ENCODE measurements around the gene COL4A1. TPM values are rescaled to one million over a fixed set of nuclear protein-coding genes. Genes with fewer than 3 reads are reported as not detected.

The COL4A1 gene
- total RNA-seq, 1 donor from 2014 or later = not detected

DNA sequence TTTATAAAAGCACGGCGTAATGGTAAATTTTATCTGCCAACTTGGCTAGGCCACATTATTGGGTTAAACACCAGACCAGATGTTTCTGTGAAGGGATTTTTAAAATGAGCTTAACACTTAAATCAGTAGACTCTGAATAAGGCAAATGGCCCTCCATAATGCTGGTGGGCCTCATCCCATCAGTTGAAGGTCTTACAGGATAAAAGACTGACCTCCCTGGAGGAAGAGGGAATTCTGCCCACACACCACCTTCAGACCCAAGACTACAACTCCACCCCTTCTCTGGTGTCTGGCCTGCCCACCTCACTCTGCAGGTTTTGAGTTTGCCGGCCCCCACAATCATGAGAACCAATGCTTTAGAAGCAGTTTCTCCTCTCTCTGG, 96.4 kb downstream of the COL4A1 start:
- Mint-ChIP-seq H3K4me3 (no peak overlapping the region), H3K27ac (no peak overlapping the region), H3K9me3 (no peaks in the 10 kb centered on the region), H3K36me3 (ENCODE audit: low read depth) (no peaks in the 10 kb centered on the region), H3K4me1 (ENCODE audit: low read depth) (no peaks in the 10 kb centered on the region), H3K27me3 (ENCODE audit: insufficient read depth) (peaks cover 3% of the 10 kb centered on the region)
- intact Hi-C loops (cut with micrococcal nuclease) = no loop called here
- DNase-seq (ENCODE audit: low spot score) = no peak

DNA sequence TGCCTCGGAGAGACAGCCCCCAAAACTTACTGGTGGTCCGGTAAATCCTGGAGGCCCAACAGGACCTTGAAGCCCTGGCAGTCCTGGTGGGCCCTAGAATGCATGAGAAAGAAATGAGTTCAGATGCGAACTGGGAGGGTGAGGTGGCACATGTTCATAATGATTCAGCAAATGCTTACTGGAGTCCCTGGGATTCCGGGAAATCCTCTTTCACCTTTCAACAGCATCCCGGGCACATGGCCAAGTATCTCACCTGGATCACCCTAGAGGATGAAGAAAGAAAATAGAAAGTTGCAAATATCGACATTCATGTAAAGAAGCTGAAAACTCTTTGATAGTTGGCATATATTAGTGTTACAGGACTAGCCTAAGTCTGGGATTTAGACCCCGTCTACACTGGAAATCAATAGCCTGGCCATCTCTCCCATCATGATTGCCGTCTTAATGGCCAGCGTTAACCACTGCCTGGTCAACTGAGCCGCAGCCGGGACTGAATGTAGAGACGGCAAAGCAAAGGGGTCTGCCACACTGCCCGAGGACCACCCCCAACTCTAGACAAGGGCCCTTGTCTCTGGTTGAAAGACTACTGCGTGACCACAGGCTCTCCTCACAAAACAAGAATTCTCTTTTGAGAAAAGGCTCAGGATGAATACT, 96.9 kb downstream of the COL4A1 start:
- Mint-ChIP-seq H3K27ac (no peak overlapping the region), H3K27me3 (ENCODE audit: insufficient read depth) (peaks cover 3% of the 10 kb centered on the region), H3K9me3 (no peaks in the 10 kb centered on the region), H3K36me3 (ENCODE audit: low read depth) (no peaks in the 10 kb centered on the region), H3K4me3 (no peak overlapping the region), H3K4me1 (ENCODE audit: low read depth) (no peaks in the 10 kb centered on the region)
- intact Hi-C loops (cut with micrococcal nuclease) = no loop called here
- no peak for DNase-seq (ENCODE audit: low spot score)

DNA sequence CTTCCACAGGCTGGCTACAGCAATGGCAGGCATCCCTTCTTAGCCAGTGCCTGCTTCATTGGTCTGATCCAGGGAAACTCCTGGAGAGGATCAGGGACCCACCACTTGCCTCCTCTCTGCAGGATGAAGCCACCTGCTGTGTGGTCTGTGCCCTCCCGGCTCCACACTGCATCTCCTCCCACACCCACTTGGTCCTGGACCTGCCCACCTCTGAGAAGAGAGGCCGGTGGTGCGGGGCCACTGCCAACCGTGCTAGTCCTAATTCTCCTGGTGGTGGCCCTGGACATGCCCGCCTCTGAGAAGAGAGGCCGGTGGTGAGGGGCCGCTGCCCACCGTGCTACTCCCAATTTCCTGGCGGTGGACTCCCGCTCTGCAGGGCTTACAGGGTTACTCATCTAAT, 98.8 kb downstream of the COL4A1 start:
- H3K27ac Mint-ChIP-seq = no peak overlapping the region
- DNase-seq (ENCODE audit: low spot score) = no peak
- H3K4me1 Mint-ChIP-seq (ENCODE audit: low read depth) = no peaks in the 10 kb centered on the region

DNA sequence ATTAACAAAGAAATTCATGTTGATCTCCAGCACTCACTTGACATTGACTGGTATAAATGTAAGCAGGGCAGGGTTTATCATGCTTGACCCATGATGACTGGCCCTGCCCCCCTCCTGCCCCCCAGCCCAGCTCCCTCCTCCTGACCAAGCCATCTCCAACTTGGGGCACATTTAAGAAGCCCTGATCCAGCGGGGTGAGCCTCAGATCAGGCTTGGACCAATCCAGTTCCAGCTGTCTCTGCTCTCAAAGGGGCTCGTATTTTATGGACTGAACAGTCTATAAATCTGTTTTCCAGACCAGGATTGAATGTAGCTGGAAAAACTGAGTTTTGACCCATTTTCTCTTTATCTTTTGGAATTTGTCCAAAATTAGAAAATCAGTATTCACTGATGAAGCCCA, 100.0 kb downstream of the COL4A1 start:
- Mint-ChIP-seq H3K27me3 (ENCODE audit: insufficient read depth) (peaks cover 3% of the 10 kb centered on the region), H3K4me3 (no peak overlapping the region), H3K36me3 (ENCODE audit: low read depth) (no peaks in the 10 kb centered on the region), H3K4me1 (ENCODE audit: low read depth) (no peaks in the 10 kb centered on the region), H3K27ac (no peak overlapping the region), H3K9me3 (no peaks in the 10 kb centered on the region)
- intact Hi-C loops (cut with micrococcal nuclease) = no loop called here
- DNase-seq (ENCODE audit: low spot score) = no peak

More for the DNA sequence above, 98.8 kb downstream of the COL4A1 start:
- Mint-ChIP-seq H3K9me3 (no peaks in the 10 kb centered on the region), H3K27me3 (ENCODE audit: insufficient read depth) (peaks cover 3% of the 10 kb centered on the region), H3K4me3 (no peak overlapping the region), H3K36me3 (ENCODE audit: low read depth) (no peaks in the 10 kb centered on the region)
- intact Hi-C loops (cut with micrococcal nuclease) = no loop called here

DNA sequence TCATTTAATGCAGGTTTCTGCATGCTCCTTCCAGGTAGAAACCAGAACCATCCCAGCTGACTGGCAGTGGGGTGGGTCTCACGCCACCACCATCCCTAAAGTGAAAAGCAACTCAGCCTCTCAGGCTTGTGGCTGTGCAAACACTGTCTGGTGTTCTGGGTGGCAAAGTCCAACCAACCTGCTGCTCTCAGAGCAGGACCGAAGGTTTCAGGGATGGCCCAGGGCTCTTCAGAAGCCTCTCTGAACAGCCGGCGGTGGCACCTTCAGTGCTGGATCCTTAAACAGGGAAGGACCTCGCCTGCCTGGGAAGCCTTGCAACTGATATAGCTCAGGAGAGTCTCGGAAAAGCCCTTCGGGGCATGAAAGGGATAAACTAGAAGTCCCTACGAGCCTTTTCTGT, 100.8 kb downstream of the COL4A1 start:
- no peak overlapping the region for H3K27ac Mint-ChIP-seq
- no peaks in the 10 kb centered on the region for H3K36me3 Mint-ChIP-seq (ENCODE audit: low read depth)
- intact Hi-C loops (cut with micrococcal nuclease) = no loop called here
- no peak overlapping the region for H3K4me3 Mint-ChIP-seq
- no peak for DNase-seq (ENCODE audit: low spot score)
- H3K27me3 Mint-ChIP-seq (ENCODE audit: insufficient read depth) = no peaks in the 10 kb centered on the region
- no peaks in the 10 kb centered on the region for H3K9me3 Mint-ChIP-seq
- H3K4me1 Mint-ChIP-seq (ENCODE audit: low read depth) = no peaks in the 10 kb centered on the region

DNA sequence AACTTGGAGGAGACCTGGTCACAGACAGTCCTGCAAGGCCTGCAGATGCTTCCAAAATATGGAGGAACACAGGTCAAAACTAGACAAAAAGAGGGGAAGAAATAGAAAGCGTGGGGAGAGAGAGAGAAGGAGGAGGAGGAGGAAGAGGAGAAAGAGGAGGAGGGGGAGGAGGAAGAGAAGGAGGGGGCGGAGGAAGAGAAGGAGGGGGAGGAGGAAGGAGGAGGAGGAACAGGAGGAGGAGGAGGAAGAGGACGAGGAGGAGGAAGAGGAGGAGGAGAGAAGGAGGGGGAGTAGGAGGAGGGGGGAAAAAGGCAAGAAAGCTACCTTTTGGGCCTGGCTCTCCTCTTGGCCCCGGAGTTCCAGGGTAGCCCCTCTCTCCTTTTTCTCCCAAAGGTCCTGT, 105.8 kb downstream of the COL4A1 start:
- H3K4me1 Mint-ChIP-seq (ENCODE audit: low read depth) = no peaks in the 10 kb centered on the region

DNA sequence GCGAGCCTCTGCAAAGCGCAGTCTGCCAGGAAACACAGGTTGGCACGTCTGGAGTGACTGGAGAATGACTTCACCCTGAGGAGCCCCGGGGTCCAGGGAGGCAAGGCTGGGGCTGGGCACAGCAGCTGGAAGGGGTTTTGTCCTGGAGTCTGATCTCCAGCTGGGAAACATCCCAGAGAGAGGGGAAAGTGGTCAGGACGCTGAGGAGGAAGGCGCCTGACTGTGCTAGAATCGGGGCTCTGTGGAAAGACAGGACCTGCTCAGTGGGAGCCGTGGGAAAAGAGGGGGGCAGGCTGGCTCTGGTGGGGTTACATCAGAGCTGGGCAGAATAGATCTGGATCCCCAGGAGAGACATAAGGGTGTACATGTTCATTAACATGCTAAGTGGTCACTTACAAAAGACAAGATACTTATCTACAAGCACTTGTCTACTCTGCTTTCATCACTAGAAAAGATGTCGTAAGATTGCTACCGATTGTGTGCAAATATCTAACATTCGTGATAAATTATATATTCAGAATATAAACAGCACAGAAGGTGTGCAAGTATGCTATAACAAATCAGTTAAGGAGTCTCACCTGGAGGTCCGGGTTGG, 106.6 kb downstream of the COL4A1 start:
- Mint-ChIP-seq H3K9me3 (no peaks in the 10 kb centered on the region), H3K27ac (no peak overlapping the region), H3K4me1 (ENCODE audit: low read depth) (no peaks in the 10 kb centered on the region), H3K27me3 (ENCODE audit: insufficient read depth) (no peaks in the 10 kb centered on the region), H3K4me3 (no peak overlapping the region), H3K36me3 (ENCODE audit: low read depth) (no peaks in the 10 kb centered on the region)
- no peak for DNase-seq (ENCODE audit: low spot score)
- intact Hi-C loops (cut with micrococcal nuclease) = no loop called here

More for the DNA sequence above, 105.8 kb downstream of the COL4A1 start:
- H3K9me3 Mint-ChIP-seq = no peaks in the 10 kb centered on the region
- no peak overlapping the region for H3K4me3 Mint-ChIP-seq
- no peak for DNase-seq (ENCODE audit: low spot score)
- no peak overlapping the region for H3K27ac Mint-ChIP-seq
- no peaks in the 10 kb centered on the region for H3K36me3 Mint-ChIP-seq (ENCODE audit: low read depth)
- no peaks in the 10 kb centered on the region for H3K27me3 Mint-ChIP-seq (ENCODE audit: insufficient read depth)
- intact Hi-C loops (cut with micrococcal nuclease) = no loop called here

DNA sequence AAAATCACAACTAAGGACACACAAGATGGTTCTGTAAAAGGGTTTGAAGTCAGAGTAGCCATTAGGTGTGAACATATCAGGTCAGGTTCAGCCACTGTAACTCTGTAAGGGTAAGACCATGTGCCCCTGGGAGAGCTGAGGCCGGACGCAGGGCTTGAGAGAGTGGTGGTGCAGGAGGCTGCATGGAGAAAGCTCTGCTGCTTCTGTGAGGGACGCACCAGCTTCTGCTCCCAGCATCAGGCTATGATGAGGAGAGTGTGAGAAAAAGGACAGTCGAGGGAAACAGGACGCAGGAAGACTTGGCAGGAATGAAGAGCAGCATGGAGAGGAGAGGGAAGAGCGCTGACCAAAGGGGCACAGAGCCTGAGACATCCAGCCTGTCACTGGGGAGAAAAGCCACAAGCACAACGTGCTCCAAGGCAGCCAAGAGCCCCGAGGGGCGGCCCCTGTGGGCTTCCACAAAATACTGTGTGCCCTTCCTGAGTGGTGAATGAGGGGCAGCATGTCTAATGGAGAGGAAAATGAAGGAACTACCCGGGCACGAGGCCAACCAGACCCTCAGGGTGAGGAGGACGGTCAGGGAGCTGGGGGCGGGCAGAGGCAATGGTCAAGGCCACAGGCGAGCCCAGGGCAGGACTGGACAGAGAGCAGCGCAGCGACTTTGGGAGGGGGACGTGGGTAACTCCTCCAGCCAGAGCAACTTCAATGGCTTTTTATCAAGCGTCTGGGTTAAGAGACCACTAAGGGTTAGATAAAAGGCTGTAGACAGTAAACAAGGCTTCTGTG, 107.7 kb downstream of the COL4A1 start:
- intact Hi-C loops (cut with micrococcal nuclease) = no loop called here
- H3K4me3 Mint-ChIP-seq = no peak overlapping the region
- no peaks in the 10 kb centered on the region for H3K9me3 Mint-ChIP-seq
- H3K36me3 Mint-ChIP-seq (ENCODE audit: low read depth) = no peaks in the 10 kb centered on the region
- no peak overlapping the region for H3K27ac Mint-ChIP-seq
- H3K27me3 Mint-ChIP-seq (ENCODE audit: insufficient read depth) = no peaks in the 10 kb centered on the region
- H3K4me1 Mint-ChIP-seq (ENCODE audit: low read depth) = no peaks in the 10 kb centered on the region
- DNase-seq (ENCODE audit: low spot score) = no peak

DNA sequence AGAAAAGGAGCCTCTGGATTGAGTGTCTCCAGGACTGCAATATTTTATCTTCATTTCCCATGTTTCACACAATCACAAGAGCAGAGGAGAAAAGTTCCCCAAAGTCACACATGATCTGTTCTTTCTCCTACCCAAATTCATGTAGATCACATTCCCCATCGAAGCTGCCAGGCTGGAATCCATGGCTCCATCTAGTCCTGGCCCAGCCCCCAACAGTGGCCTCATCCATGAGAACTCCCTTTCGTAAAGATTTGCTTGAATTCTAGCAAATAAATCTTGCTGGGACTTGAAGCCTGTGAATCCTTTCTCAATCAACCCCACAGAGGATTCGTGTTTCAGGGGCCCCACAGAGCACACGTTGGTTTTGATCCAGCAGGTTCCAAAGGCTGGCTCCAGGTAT, 109.5 kb downstream of the COL4A1 start:
- H3K36me3 Mint-ChIP-seq (ENCODE audit: low read depth) = no peaks in the 10 kb centered on the region
- H3K27me3 Mint-ChIP-seq (ENCODE audit: insufficient read depth) = no peaks in the 10 kb centered on the region
- H3K4me1 Mint-ChIP-seq (ENCODE audit: low read depth) = no peaks in the 10 kb centered on the region
- intact Hi-C loops (cut with micrococcal nuclease) = no loop called here
- no peak overlapping the region for H3K4me3 Mint-ChIP-seq
- DNase-seq (ENCODE audit: low spot score) = no peak
- no peaks in the 10 kb centered on the region for H3K9me3 Mint-ChIP-seq
- no peak overlapping the region for H3K27ac Mint-ChIP-seq

DNA sequence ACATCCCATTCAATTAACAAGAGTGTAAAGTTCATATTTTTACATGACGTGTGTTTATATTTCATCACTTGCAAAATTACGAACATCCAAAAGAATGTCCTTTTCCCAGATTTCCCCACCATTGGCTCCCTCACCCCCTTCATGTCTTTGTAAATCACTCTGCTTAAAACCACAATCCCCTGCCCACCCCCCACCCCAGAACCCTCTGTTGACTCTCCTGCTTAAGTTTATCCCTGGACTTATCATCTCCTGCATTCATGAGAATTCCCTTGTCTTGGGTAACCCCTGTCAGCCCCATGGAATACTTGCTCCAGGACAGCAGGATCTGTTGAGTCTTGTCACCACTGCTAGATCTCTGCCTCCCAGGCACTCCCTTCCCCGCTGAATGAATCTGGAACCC, 109.9 kb downstream of the COL4A1 start:
- Mint-ChIP-seq H3K27ac (no peak overlapping the region), H3K9me3 (no peaks in the 10 kb centered on the region), H3K4me3 (no peak overlapping the region), H3K27me3 (ENCODE audit: insufficient read depth) (no peaks in the 10 kb centered on the region), H3K4me1 (ENCODE audit: low read depth) (no peaks in the 10 kb centered on the region), H3K36me3 (ENCODE audit: low read depth) (no peaks in the 10 kb centered on the region)
- intact Hi-C loops (cut with micrococcal nuclease) = no loop called here
- no peak for DNase-seq (ENCODE audit: low spot score)

DNA sequence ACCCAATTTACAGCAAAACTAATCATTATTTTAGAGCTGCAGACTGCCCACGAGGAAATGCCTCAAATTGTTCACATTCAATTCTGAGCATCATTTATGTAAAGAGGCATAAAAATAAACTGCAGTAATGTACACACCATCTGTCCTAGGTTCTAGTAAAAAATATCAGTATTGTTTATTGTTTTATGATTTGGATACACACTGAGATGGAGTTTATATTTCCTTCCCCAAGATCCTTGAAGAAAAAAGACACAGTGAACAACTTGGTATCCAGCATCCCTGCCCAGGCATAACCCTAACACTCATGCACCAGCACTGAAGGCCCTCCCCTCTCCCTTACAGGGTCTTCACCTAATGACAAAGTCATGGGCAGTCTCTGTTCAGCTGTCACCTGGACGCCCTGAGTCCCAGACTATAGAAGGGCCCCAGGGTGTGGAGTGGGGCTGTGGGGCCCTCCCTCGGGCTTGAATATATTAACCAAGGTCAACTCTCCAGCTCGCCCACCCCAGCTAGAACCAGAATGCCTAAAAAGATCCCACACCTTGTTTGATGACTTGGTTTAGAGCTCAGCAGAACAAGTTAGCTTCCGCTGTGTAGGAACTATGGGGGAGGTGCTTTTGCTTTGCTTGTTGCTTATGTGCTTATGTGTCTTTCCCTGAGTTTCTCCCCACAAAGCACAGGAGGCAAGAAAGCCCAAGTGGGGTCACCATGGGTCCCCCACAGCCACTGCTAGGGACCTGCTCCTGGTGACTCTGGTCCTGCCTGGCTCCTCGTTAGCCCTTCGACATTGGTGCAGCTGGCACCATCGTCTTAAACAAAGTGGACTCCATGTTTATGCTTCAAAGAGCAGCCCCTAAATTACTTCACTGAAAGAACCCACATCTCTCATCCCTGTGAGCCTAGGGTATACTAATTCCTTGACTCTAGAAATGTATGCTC, 111.1 kb downstream of the COL4A1 start:
- intact Hi-C loops (cut with micrococcal nuclease) = no loop called here
- Mint-ChIP-seq H3K27me3 (ENCODE audit: insufficient read depth) (no peaks in the 10 kb centered on the region), H3K4me3 (no peak overlapping the region), H3K36me3 (ENCODE audit: low read depth) (no peaks in the 10 kb centered on the region), H3K27ac (no peak overlapping the region), H3K9me3 (no peaks in the 10 kb centered on the region), H3K4me1 (ENCODE audit: low read depth) (no peaks in the 10 kb centered on the region)
- DNase-seq (ENCODE audit: low spot score) = no peak

DNA sequence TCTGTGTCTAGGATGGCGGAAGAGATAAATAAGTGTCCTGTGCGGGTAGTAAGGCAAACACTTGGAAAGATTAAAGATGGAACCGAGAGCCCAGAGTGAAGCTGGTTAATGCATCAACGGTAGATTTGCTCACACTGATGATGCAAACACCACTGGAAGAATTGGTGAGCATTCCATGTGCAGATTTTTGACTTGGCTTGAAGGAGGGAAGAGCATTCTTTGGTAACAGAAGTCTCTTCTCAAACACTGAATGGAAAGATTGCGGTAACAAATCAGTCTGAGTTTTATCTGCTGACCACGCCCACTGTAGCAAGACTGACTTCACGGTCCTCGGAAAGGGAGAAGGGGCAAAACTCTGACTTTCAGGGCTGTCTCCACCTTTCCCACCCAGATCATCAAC, 112.5 kb downstream of the COL4A1 start:
- no peak overlapping the region for H3K4me3 Mint-ChIP-seq
- H3K36me3 Mint-ChIP-seq (ENCODE audit: low read depth) = no peaks in the 10 kb centered on the region
- intact Hi-C loops (cut with micrococcal nuclease) = no loop called here

More for the DNA sequence above, 112.5 kb downstream of the COL4A1 start:
- no peaks in the 10 kb centered on the region for H3K4me1 Mint-ChIP-seq (ENCODE audit: low read depth)
- H3K27ac Mint-ChIP-seq = no peak overlapping the region
- no peak for DNase-seq (ENCODE audit: low spot score)
- no peaks in the 10 kb centered on the region for H3K27me3 Mint-ChIP-seq (ENCODE audit: insufficient read depth)
- no peaks in the 10 kb centered on the region for H3K9me3 Mint-ChIP-seq
